Esophagus muscularis mucosa (tissue), 4 donors: ENCODE results near the gene NNAT. TPM values are rescaled to one million over a fixed set of nuclear protein-coding genes. Genes with fewer than 3 reads are reported as not detected.
"Not testable (repeated sequence)": the region's sequence is repeated elsewhere in the genome, so short reads cannot be mapped to it uniquely, and the experiment has no call there.

Source experiments
- DNase-seq: peaks from one replicate; pipeline ENCODE4 v3.0.0-alpha.2; 2017; ENCODE audit errors: extremely low spot score
- H3K27ac ChIP-seq, 4 donors: fragments of 200-600 bp; sonication (generic); replicated peaks in 1 of 4; 1 replicate in 3 of 4; 2 replicates in 1 of 4; pipeline ENCODE4 v1.5.1; 2016 to 2019; ENCODE audit warnings: mild to moderate bottlenecking in 1 of 4
- H3K27me3 ChIP-seq, 4 donors: fragments of 200-600 bp; sonication (generic); one replicate each; pipeline versions ENCODE4 v1.5.1 to v1.6.0; 2016 to 2019
- H3K36me3 ChIP-seq, 4 donors: fragments of 200-600 bp; sonication (generic); one replicate each; pipeline ENCODE4 v1.5.1; 2016 to 2019
- H3K4me1 ChIP-seq, 4 donors: fragments of 200-600 bp; sonication (generic); one replicate each; pipeline ENCODE4 v1.5.1; 2016 to 2019
- H3K4me3 ChIP-seq, 4 donors: fragments of 200-600 bp; sonication (generic); 1 replicate in 2 of 4; 2 replicates in 2 of 4; pipeline ENCODE4 v1.5.1; 2016 to 2019; ENCODE audit warnings: mild to moderate bottlenecking in 4 of 4, moderate library complexity in 1 of 4
- H3K9me3 ChIP-seq, 4 donors: fragments of 200-600 bp; sonication (generic); 1 replicate in 3 of 4; 2 replicates in 1 of 4; pipeline ENCODE4 v1.5.1; 2016 to 2019
- EP300 ChIP-seq: sonication (generic); formaldehyde crosslinking; IDR thresholded peaks from one replicate; pipeline ENCODE4 v1.6.1; 2017; ENCODE audit warnings: antibody characterized with exemption
- POLR2A ChIP-seq: fragments of 450-650 bp; IDR thresholded peaks from one replicate; pipeline ENCODE4 v1.6.1; 2017; ENCODE audit warnings: antibody characterized with exemption, moderate library complexity, mild to moderate bottlenecking, low read depth
- POLR2AphosphoS5 ChIP-seq, 2 donors: sonication (generic); formaldehyde crosslinking; IDR thresholded peaks; one replicate each; pipeline ENCODE4 v1.6.1; 2017; ENCODE audit warnings: antibody characterized with exemption in 2 of 2
- WGBS: methylation state at CpG from one replicate; pipeline ENCODE4 v1.1.5; 2018; 5-methylcytosine and 5-hydroxymethylcytosine counted together
- intact Hi-C: fragments of 100-400 bp; cut with DNase I; formaldehyde crosslinking; loops from one replicate; pipeline ENCODE4 v1.15.1; 2023
- total RNA-seq, 4 donors: library from RNA; depleted of rRNA; stranded (reverse); fragments of >200 nt; gene quantifications; one replicate each; pipeline versions ENCODE4 v1.1.0 to v1.2.1, GENCODE V29; 2016
- TF ChIP-seq, protein P1 (sequence below), 3 experiments: fragments of 200-600 bp in 2 of 3; fragments of 450-650 bp in 1 of 3; sonication (generic) in 2 of 3; IDR thresholded peaks; one replicate each; pipeline ENCODE4 v1.5.1; 2017 to 2019; ENCODE audit warnings: antibody characterized with exemption in 3 of 3, mild to moderate bottlenecking in 2 of 3, moderate library complexity in 1 of 3

Gene NNAT
- total RNA-seq, 4 donors from 2014 or later, result 2.6 to 14.1 (median 9.1) TPM

DNA sequence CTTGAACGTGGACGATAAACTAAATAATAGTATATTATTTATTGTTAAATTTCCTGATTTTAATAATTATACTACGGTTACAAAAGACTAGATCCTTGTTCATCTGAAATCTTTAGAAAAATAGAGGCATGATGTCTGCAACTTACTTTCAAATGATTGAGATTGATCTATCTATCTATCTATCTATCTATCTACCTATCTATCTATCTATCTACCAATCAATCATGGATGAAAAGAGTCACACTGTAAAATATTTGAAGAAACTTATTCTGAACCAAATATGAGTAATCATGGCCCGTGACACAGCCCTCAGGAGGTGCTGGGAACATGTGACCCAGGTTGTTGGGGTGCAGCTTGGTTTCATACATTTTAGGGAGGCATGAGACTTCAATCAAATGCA, 18.4 kb downstream of the NNAT start:
- intact Hi-C loops, result no loop called here
- Histone ChIP-seq H3K9me3 (no peaks in the 10 kb centered on the region), H3K36me3 (no peaks in the 10 kb centered on the region), H3K27ac (no peak overlapping the region), H3K4me3 (no peak overlapping the region), H3K4me1 (peaks cover 0 to 4% (median 3%) of the 10 kb centered on the region in 4 donors), H3K27me3 (no peaks in the 10 kb centered on the region)
- DNase-seq, result no peak
- no peak for TF ChIP-seq POLR2A
- TF ChIP-seq POLR2AphosphoS5 (IDR thresholded peaks at IDR 0.05), result no peak
- TF ChIP-seq EP300, result no peak
- TF ChIP-seq, protein P1, sequence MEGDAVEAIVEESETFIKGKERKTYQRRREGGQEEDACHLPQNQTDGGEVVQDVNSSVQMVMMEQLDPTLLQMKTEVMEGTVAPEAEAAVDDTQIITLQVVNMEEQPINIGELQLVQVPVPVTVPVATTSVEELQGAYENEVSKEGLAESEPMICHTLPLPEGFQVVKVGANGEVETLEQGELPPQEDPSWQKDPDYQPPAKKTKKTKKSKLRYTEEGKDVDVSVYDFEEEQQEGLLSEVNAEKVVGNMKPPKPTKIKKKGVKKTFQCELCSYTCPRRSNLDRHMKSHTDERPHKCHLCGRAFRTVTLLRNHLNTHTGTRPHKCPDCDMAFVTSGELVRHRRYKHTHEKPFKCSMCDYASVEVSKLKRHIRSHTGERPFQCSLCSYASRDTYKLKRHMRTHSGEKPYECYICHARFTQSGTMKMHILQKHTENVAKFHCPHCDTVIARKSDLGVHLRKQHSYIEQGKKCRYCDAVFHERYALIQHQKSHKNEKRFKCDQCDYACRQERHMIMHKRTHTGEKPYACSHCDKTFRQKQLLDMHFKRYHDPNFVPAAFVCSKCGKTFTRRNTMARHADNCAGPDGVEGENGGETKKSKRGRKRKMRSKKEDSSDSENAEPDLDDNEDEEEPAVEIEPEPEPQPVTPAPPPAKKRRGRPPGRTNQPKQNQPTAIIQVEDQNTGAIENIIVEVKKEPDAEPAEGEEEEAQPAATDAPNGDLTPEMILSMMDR (IDR thresholded peaks at IDR 0.05), result no peak
- 81% methylated on average over 4 of the region's 4 CpGs for WGBS

DNA sequence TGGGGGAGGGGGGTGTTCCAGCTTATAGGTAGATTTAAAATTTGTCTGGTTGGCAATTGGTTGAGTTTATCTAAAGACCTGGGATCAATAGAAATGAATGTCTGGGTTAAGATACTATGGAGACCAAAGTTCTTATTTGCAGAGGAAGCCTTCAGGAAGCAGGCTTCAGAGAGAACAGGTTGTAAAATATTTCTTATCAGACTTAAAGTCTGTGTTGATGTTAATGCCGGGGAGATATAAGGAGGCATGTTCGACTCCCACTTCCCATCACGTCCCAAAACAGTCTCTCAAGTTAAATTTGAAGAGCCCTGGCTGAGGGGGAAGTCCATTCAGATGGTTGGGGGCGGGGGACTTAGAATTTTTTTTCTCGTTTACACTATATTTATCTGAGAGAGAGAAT, 19.0 kb downstream of the NNAT start:
- Histone ChIP-seq H3K9me3 (no peaks in the 10 kb centered on the region), H3K27me3 (no peaks in the 10 kb centered on the region), H3K4me1 (no peaks in the 10 kb centered on the region), H3K27ac (no peak overlapping the region), H3K36me3 (no peaks in the 10 kb centered on the region), H3K4me3 (no peak overlapping the region)
- DNase-seq, result no peak
- TF ChIP-seq POLR2A, result no peak
- TF ChIP-seq, protein P1 (IDR thresholded peaks at IDR 0.05), result no peak
- WGBS, result 58% methylated on average over 5 of the region's 5 CpGs
- intact Hi-C loops, result no loop called here

DNA sequence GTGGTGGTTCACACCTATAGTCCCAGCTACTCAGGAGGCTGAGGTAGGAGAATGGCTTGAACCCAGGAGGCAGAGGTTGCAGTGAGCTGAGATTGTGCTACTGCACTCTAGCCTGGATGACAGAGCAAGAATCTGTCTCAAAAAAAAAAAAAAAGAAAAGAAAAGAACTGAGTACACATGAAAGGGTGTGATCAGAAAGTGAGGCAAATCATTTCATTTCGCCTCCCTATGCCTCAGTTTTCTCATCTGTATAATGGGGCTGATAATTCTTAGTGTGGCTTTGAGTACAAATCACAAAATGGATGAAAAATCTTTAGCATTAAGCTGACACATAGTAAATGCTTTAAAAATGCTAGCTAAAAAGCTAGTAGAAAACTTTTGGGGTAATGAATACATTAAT, 19.8 kb downstream of the NNAT start:
- WGBS, result 59% methylated on average over 1 of the region's 1 CpG
- intact Hi-C loops, H3K9me3 ChIP-seq: not testable (repeated sequence)

DNA sequence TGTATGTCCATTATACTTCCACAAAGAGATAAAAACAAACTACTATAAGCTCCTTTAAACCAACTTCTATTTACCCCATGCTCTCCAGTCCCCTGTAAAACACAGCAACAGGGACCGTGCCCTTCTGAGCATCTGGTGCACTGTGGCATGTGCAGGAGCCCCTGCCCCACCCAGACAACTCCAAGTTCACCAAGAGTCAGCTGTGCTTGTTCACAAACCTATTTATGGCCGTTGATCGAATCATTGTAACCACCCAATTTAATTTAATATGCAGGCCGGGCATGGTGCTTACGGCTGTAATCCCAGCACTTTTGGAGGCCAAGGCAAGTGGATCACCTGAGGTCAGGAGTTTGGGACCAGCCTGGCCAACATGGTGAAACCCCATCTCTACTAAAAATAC, 20.3 kb downstream of the NNAT start:
- no peaks in the 10 kb centered on the region for H3K36me3 ChIP-seq
- H3K4me1 ChIP-seq, result no peaks in the 10 kb centered on the region
- no peak overlapping the region for H3K27ac ChIP-seq
- no peaks in the 10 kb centered on the region for H3K27me3 ChIP-seq
- H3K4me3 ChIP-seq, result no peak overlapping the region
- DNase-seq, result no peak
- intact Hi-C loops, result no loop called here
- WGBS, result 94% methylated on average over 5 of the region's 5 CpGs
- TF ChIP-seq POLR2A (no peak), EP300 (no peak), POLR2AphosphoS5 (IDR thresholded peaks at IDR 0.05) (no peak)
- TF ChIP-seq, protein P1 (IDR thresholded peaks at IDR 0.05), result no peak
- no peaks in the 10 kb centered on the region for H3K9me3 ChIP-seq

More for the DNA sequence above, 19.8 kb downstream of the NNAT start:
- H3K27ac ChIP-seq, DNase-seq, H3K27me3 ChIP-seq, H3K4me3 ChIP-seq, H3K4me1 ChIP-seq, H3K36me3 ChIP-seq: not testable (repeated sequence)

DNA sequence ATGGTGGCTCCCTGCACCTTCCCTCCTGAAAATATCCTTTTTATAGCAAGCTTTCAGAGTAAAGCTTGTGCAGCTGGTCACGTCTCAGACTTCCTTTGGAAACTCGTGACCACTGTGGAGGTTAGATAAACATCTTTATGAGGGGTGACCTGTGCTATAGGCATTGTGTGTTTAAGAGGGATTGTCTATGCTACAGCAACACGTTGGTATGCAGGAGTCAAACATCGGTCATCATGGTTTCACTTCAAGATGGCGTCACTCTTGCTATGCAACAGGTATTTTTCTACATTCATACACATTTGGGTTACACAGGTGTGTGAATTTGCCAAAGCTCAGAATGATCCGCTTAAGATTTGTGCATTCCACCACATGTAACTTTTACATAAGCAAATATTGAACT, 21.2 kb downstream of the NNAT start:
- H3K27me3 ChIP-seq, result no peaks in the 10 kb centered on the region
- no peak overlapping the region for H3K4me3 ChIP-seq
- WGBS, result 64% methylated on average over 6 of the region's 6 CpGs
- intact Hi-C loops, result no loop called here
- H3K4me1 ChIP-seq, result no peaks in the 10 kb centered on the region
- TF ChIP-seq POLR2AphosphoS5 (IDR thresholded peaks at IDR 0.05) (no peak), POLR2A (no peak)
- TF ChIP-seq, protein P1 (IDR thresholded peaks at IDR 0.05), result no peak
- no peaks in the 10 kb centered on the region for H3K9me3 ChIP-seq
- no peak for DNase-seq
- no peak overlapping the region for H3K27ac ChIP-seq
- no peaks in the 10 kb centered on the region for H3K36me3 ChIP-seq
